ENCODE measurements around the gene ITPK1. TPM values are rescaled to one million over a fixed set of nuclear protein-coding genes. Genes with fewer than 3 reads are reported as not detected.

The ITPK1 gene
- total RNA-seq, 4 donors from 2014 or later = 43.9 to 56.1 (median 44.5) TPM

GRCh38 chr14:92906823-92907222, 208.9 kb downstream of the ITPK1 start:
- DNase-seq = no peak
- Histone ChIP-seq H3K9me3 (no peaks in the 10 kb centered on the region), H3K27me3 (no peaks in the 10 kb centered on the region), H3K4me3 (replicated peaks in 1 of 3) (no peak overlapping the region), H3K4me1 (no peaks in the 10 kb centered on the region), H3K27ac (no peak overlapping the region), H3K36me3 (no peaks in the 10 kb centered on the region)
- WGBS, 2 donors = 17 to 33% methylated on average over 5 to 6 of the region's 6 CpGs
- intact Hi-C loops (cut with DNase I) = no loop called here
- TF ChIP-seq POLR2A (IDR thresholded peaks at IDR 0.05) (no peak), CTCF (IDR thresholded peaks at IDR 0.05) (no peak)

- Histone ChIP-seq H3K27ac (no peak overlapping the region), H3K4me3 (replicated peaks in 1 of 3) (no peak overlapping the region), H3K4me1 (no peaks in the 10 kb centered on the region), H3K36me3 (no peaks in the 10 kb centered on the region), H3K27me3 (no peaks in the 10 kb centered on the region), H3K9me3 (no peaks in the 10 kb centered on the region)
- no peak for DNase-seq
- WGBS, 2 donors = 80 to 81% methylated on average over 5 to 6 of the region's 6 CpGs
- no peak for TF ChIP-seq CTCF (IDR thresholded peaks at IDR 0.05)
- TF ChIP-seq POLR2A (IDR thresholded peaks at IDR 0.05) = no peak
- intact Hi-C loops (cut with DNase I) = no loop called here
Measured at GRCh38 chr14:92906420-92906819, 209.3 kb downstream of the ITPK1 start.

- Histone ChIP-seq H3K4me3 (replicated peaks in 1 of 3) (no peak overlapping the region), H3K27ac (no peak overlapping the region), H3K36me3 (no peaks in the 10 kb centered on the region), H3K9me3 (no peaks in the 10 kb centered on the region), H3K27me3 (no peaks in the 10 kb centered on the region), H3K4me1 (no peaks in the 10 kb centered on the region)
- no peak for DNase-seq
- TF ChIP-seq CTCF (IDR thresholded peaks at IDR 0.05) (no peak), POLR2A (IDR thresholded peaks at IDR 0.05) (no peak)
- intact Hi-C loops (cut with DNase I) = no loop called here
- WGBS, 2 donors = 68 to 76% methylated on average over 8 of the region's 8 CpGs
Measured at GRCh38 chr14:92905667-92906066, 210.1 kb downstream of the ITPK1 start.

- TF ChIP-seq POLR2A (IDR thresholded peaks at IDR 0.05) (no peak), CTCF (IDR thresholded peaks at IDR 0.05) (no peak)
- no peak for DNase-seq
- no peak overlapping the region for H3K27ac ChIP-seq
- 68 to 71% methylated on average over 6 of the region's 6 CpGs for WGBS, 2 donors
- no peaks in the 10 kb centered on the region for H3K4me1 ChIP-seq
- H3K27me3 ChIP-seq = no peaks in the 10 kb centered on the region
- intact Hi-C loops (cut with DNase I) = no loop called here
- no peak overlapping the region for H3K4me3 ChIP-seq (replicated peaks in 1 of 3)
- H3K36me3 ChIP-seq = no peaks in the 10 kb centered on the region
- no peaks in the 10 kb centered on the region for H3K9me3 ChIP-seq
Measured at GRCh38 chr14:92903359-92903758, 212.4 kb downstream of the ITPK1 start.

- Histone ChIP-seq H3K36me3 (no peaks in the 10 kb centered on the region), H3K9me3 (no peaks in the 10 kb centered on the region), H3K27me3 (no peaks in the 10 kb centered on the region), H3K4me3 (replicated peaks in 1 of 3) (no peak overlapping the region), H3K4me1 (no peaks in the 10 kb centered on the region), H3K27ac (no peak overlapping the region)
- TF ChIP-seq POLR2A (IDR thresholded peaks at IDR 0.05) = no peak
- TF ChIP-seq CTCF (IDR thresholded peaks at IDR 0.05) = no peak
- 8 to 16% methylated on average over 17 of the region's 17 CpGs for WGBS, 2 donors
- intact Hi-C loops (cut with DNase I) = no loop called here
- DNase-seq = no peak
Measured at GRCh38 chr14:92902726-92903125, 213.0 kb downstream of the ITPK1 start.

Data from thyroid gland (tissue), 4 donors.